ENCODE data around the gene CUX1. TPM values are rescaled to one million over a fixed set of nuclear protein-coding genes. Genes with fewer than 3 reads are reported as not detected.

CUX1 gene
- total RNA-seq, 4 donors from 2014 or later = 42.8 to 59.0 (median 47.4) TPM

DNA sequence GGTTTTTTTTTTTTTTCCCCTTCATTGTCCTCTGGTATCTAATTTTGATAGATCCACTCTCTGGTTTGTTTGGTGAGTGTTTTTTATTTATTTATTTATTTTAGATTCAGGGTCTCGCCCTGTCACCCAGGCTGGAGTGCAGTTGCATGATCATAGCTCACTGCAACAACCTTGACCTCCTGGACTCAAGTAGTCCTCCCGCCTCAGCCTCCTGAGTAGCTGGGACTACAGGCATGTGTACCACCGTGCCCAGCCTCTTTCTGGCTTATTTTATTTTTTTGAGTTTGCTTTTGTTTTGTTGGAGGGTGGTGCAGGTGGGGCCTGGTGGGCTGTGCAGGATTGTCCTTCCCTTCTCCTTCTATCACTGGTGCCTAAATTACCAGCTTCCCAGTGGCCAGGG lies 282.0 kb downstream of the CUX1 start:
- no peak for TF ChIP-seq CTCF (IDR thresholded peaks at IDR 0.05; ENCODE audit: low read depth)

GRCh38 chr7:102101111-102101551 lies 283.7 kb downstream of the CUX1 start:
- TF ChIP-seq CTCF (IDR thresholded peaks at IDR 0.05; ENCODE audit: low read depth) = no peak

GRCh38 chr7:102101926-102102325 lies 284.5 kb downstream of the CUX1 start:
- no peak for TF ChIP-seq CTCF (IDR thresholded peaks at IDR 0.05; ENCODE audit: low read depth)

DNA sequence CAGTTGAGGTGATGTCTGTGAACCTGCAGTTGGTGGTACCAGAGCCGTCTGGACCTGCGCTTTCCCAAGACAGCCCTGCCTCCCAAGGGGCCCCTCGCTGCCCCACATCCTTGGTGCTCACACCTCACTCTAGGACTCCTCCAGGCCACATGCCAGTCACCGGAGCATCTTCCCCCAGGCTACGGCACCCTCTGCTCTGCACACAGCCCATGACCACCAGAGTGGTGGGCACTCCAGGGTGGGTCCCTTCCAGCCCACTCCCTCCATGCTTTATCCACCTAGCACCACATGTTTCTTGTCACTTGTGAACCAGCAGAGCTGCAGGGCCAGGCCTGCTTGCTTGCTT lies 285.6 kb downstream of the CUX1 start:
- TF ChIP-seq CTCF (IDR thresholded peaks at IDR 0.05; ENCODE audit: low read depth) = no peak

- no peak for TF ChIP-seq CTCF (IDR thresholded peaks at IDR 0.05; ENCODE audit: low read depth)
Measured at GRCh38 chr7:102104245-102104644, 286.8 kb downstream of the CUX1 start.

DNA sequence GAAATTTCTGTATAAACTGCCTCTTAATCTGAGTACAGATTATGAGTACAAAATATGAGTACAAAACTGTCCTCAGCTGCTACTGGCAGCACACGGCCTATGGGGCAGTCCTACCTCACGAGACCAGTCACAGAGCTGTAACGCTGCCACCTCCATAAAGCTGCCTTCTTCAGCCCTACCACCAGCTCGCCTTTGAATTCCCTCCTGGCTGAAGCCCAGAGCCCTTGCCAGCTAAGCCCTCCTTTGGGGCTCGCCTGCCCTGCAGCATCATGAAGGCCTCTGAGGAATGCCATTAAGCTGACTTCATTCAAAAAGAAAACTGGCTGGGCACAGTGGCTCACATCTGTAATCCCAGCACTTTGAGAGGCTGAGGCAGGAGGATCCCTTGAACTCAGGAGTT lies 289.2 kb downstream of the CUX1 start:
- no peak for TF ChIP-seq CTCF (IDR thresholded peaks at IDR 0.05; ENCODE audit: low read depth)

GRCh38 chr7:102107474-102108104 lies 290.2 kb downstream of the CUX1 start:
- TF ChIP-seq CTCF (IDR thresholded peaks at IDR 0.05; ENCODE audit: low read depth) = no peak

All from subcutaneous adipose tissue (tissue), 4 donors.